ENCODE data around the gene PTH2R.

DNA sequence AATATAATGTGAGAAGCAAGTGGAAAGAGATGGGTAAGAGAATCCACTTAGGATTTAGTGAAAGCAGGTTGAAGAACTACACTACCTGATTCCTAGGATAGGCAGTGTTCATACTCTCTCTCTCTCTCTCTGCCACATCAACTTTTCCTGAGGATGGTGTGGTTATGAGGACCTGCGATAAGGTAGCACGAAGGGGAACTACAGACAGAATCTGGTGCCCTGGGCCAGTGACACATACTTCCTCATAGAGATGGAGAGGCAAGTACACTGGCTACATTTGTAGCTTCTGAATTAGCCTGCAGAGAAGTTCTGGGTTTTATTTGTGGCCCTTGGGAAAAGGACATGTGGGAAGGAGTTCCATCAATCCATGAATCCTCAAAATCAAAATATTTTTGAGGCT lies 44.5 kb downstream of the PTH2R start:
- TF ChIP-seq, protein P1, sequence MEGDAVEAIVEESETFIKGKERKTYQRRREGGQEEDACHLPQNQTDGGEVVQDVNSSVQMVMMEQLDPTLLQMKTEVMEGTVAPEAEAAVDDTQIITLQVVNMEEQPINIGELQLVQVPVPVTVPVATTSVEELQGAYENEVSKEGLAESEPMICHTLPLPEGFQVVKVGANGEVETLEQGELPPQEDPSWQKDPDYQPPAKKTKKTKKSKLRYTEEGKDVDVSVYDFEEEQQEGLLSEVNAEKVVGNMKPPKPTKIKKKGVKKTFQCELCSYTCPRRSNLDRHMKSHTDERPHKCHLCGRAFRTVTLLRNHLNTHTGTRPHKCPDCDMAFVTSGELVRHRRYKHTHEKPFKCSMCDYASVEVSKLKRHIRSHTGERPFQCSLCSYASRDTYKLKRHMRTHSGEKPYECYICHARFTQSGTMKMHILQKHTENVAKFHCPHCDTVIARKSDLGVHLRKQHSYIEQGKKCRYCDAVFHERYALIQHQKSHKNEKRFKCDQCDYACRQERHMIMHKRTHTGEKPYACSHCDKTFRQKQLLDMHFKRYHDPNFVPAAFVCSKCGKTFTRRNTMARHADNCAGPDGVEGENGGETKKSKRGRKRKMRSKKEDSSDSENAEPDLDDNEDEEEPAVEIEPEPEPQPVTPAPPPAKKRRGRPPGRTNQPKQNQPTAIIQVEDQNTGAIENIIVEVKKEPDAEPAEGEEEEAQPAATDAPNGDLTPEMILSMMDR (IDR thresholded peaks at IDR 0.05) = no peak
- no peak for TF ChIP-seq EP300 (IDR thresholded peaks at IDR 0.05)
- no peak for TF ChIP-seq POLR2A (IDR thresholded peaks at IDR 0.05)

Data from tibial nerve (tissue), 4 donors.